DOHH2 (cell line): ENCODE data around the gene CFAP68.

Source experiments
- EZH2phosphoT487 ChIP-seq: fragments of 200-600 bp; sonication (generic); IDR thresholded peaks from 2 replicates; pipeline ENCODE4 v1.6.1; 2017; ENCODE audit warnings: borderline replicate concordance, mild to moderate bottlenecking, antibody characterized with exemption, low read length, moderate library complexity, mixed read lengths
- TF ChIP-seq, protein P1 (sequence below): fragments of 200-600 bp; sonication (generic); IDR thresholded peaks from one replicate; pipeline ENCODE4 v1.5.1; 2014; ENCODE audit warnings: antibody characterized with exemption, mild to moderate bottlenecking, low read depth, low read length; ENCODE audit not compliant: poor library complexity, severe bottlenecking

DNA sequence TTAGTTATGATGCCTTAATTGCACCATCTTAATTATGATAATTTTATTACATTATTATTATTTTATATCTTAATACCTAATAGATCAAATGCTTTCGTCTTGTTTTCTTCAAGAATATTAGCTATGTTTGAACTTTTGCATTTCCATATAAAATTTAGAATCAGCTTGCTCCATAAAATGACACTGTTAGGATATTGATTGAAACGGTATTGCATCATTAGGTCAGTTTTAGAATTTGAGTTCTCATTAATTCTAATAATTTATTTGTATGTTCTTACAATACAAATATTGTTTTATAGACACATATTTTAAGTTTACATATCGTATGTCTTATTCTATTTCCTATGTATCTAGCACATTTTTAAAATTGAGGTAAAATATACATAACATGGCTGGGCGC is 6.7 kb downstream of the CFAP68 start:
- TF ChIP-seq, protein P1, sequence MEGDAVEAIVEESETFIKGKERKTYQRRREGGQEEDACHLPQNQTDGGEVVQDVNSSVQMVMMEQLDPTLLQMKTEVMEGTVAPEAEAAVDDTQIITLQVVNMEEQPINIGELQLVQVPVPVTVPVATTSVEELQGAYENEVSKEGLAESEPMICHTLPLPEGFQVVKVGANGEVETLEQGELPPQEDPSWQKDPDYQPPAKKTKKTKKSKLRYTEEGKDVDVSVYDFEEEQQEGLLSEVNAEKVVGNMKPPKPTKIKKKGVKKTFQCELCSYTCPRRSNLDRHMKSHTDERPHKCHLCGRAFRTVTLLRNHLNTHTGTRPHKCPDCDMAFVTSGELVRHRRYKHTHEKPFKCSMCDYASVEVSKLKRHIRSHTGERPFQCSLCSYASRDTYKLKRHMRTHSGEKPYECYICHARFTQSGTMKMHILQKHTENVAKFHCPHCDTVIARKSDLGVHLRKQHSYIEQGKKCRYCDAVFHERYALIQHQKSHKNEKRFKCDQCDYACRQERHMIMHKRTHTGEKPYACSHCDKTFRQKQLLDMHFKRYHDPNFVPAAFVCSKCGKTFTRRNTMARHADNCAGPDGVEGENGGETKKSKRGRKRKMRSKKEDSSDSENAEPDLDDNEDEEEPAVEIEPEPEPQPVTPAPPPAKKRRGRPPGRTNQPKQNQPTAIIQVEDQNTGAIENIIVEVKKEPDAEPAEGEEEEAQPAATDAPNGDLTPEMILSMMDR, result no peak
- TF ChIP-seq EZH2phosphoT487, result no peak
